Measurements from ENCODE around the gene TWF2.

TWF2 gene

GRCh38 chr3:52237006-52237656 is 1.8 kb downstream of the TWF2 start:
- DNase-seq: no peak

- no peak for DNase-seq
Observed at GRCh38 chr3:52236424-52236886, 2.5 kb downstream of the TWF2 start.

GRCh38 chr3:52234516-52235447 is 4.2 kb downstream of the TWF2 start:
- DNase-seq: no peak

- DNase-seq: no peak
Observed at GRCh38 chr3:52233968-52234367, 5.0 kb downstream of the TWF2 start.

GRCh38 chr3:52233108-52233591 is 5.8 kb downstream of the TWF2 start:
- no peak for DNase-seq

GRCh38 chr3:52232279-52233107 is 6.5 kb downstream of the TWF2 start:
- no peak for DNase-seq

- peak; percentile 91 for DNase-seq
Observed at GRCh38 chr3:52231502-52232278, 7.3 kb downstream of the TWF2 start.

- no peak for DNase-seq
Observed at GRCh38 chr3:52230889-52231499, 8.0 kb downstream of the TWF2 start.

- DNase-seq: no peak
Observed at GRCh38 chr3:52230461-52230860, 8.5 kb downstream of the TWF2 start.

- DNase-seq: no peak
Observed at GRCh38 chr3:52229656-52230055, 9.3 kb downstream of the TWF2 start.

GRCh38 chr3:52228751-52229291 is 10.1 kb downstream of the TWF2 start:
- DNase-seq: no peak

GRCh38 chr3:52228266-52228665 is 10.7 kb downstream of the TWF2 start:
- DNase-seq: no peak

GRCh38 chr3:52227766-52228165 is 11.2 kb downstream of the TWF2 start:
- no peak for DNase-seq

GRCh38 chr3:52227117-52227516 is 11.8 kb downstream of the TWF2 start:
- no peak for DNase-seq

GRCh38 chr3:52226229-52226817 is 12.6 kb downstream of the TWF2 start:
- DNase-seq: no peak

- no peak for DNase-seq
Observed at GRCh38 chr3:52225452-52226228, 13.3 kb downstream of the TWF2 start, which contains the start of gene TLR9. TSS of gene TLR9 (minus strand) at chr3:52225645. CDS start at chr3:52225529, 116 bp downstream.

- DNase-seq: no peak
Observed at GRCh38 chr3:52223449-52224408, 15.2 kb downstream of the TWF2 start.

- no peak for DNase-seq
Observed at GRCh38 chr3:52222319-52223221, 16.4 kb downstream of the TWF2 start.

All from effector CD8-positive, alpha-beta T cell (primary cell).